ENCODE measurements around the gene DCDC1. TPM values are rescaled to one million over a fixed set of nuclear protein-coding genes. Genes with fewer than 3 reads are reported as not detected.

DCDC1 gene
- total RNA-seq, 1 experiment from 2014 or later: 2.2 TPM

DNA sequence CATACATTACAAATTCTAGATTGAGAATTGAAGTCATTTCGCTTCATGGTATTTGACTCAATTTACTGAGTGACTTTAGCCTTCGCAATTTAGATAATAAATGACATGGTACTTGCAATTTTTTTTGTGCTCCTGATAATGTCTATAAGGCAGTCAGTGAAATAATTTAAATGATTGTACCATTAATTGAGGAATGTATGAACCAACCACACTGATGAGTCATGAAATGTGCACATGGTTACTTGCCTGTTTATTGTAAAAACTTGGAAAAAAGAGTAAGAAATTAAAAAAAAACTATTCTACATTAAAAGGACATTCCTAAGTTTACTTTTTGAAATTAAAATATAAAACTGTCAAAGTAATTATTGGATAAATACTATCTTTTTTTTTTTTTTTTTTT, 43.4 kb upstream of the DCDC1 start:
- 0 out of 2 replicates have a peak, but pooled peaks cover 3% of the 10 kb centered on the region for H3K36me3 ChIP-seq (ENCODE audit: low read depth)
- TF ChIP-seq EZH2 (IDR thresholded peaks at IDR 0.05; ENCODE audit: low read depth): no peak
- no peak for TF ChIP-seq CTCF (conservative IDR thresholded peaks at IDR 0.05)
- H3F3A ChIP-seq (ENCODE audit: insufficient read depth, low read depth): no peaks in the 10 kb centered on the region
- H2AFZ ChIP-seq: no peak overlapping the region
- BruUV-seq (replicated peaks): no TSS peak
- H3K27ac ChIP-seq: no peak overlapping the region
- CTCF ChIA-PET: no interaction called here
- no peaks in the 10 kb centered on the region for H3K9me3 ChIP-seq (ENCODE audit: insufficient read depth, low read depth)
- H3K4me1 ChIP-seq (replicated peaks; ENCODE audit: insufficient read depth): no peaks in the 10 kb centered on the region
- no peaks in the 10 kb centered on the region for H3K27me3 ChIP-seq (ENCODE audit: insufficient read depth, low read depth)
- no peak for DNase-seq
- POLR2A ChIA-PET (ENCODE audit: unreplicated experiment): no interaction called here
- no peaks in the 10 kb centered on the region for H3K79me2 ChIP-seq (ENCODE audit: low read depth)
- no peaks in the 10 kb centered on the region for H4K20me1 ChIP-seq (ENCODE audit: insufficient read depth)
- H3K4me2 ChIP-seq: no peak overlapping the region
- no peaks in the 10 kb centered on the region; the same call in 1 of the 2 replicates for H3K9me2 ChIP-seq (ENCODE audit: insufficient read depth)
- H3K4me3 ChIP-seq: no peak overlapping the region
- intact Hi-C loops (cut with micrococcal nuclease; ENCODE audit: unreplicated experiment): no loop called here

DNA sequence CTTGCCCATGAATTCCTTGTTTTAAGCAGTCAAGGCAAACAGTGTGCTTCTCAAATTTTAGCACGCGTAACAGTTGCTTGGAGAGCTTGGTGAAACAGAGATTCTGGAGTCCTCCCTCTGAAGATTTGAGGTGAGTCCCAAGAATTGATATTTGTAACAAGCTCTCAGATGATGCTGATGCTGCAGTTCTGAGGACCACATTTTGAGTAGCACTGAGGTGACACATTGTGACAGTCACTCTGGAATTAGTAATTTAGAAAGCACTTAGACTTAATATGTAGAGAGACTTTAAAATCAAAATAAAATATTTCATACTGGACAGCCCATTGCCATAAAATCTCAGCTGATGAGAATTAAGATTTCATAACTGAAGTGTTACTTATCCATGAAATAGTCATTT, 38.7 kb upstream of the DCDC1 start:
- Histone ChIP-seq H4K20me1 (ENCODE audit: insufficient read depth) (no peaks in the 10 kb centered on the region), H3K9me2 (ENCODE audit: insufficient read depth) (no peaks in the 10 kb centered on the region; the same call in 1 of the 2 replicates), H3K4me3 (no peak overlapping the region), H2AFZ (no peak overlapping the region), H3K4me2 (no peak overlapping the region), H3K4me1 (replicated peaks; ENCODE audit: insufficient read depth) (peaks cover 8% of the 10 kb centered on the region), H3K79me2 (ENCODE audit: low read depth) (no peaks in the 10 kb centered on the region), H3K9me3 (ENCODE audit: insufficient read depth, low read depth) (no peaks in the 10 kb centered on the region), H3K27me3 (ENCODE audit: insufficient read depth, low read depth) (no peaks in the 10 kb centered on the region), H3F3A (ENCODE audit: insufficient read depth, low read depth) (no peaks in the 10 kb centered on the region), H3K27ac (no peak overlapping the region), H3K36me3 (ENCODE audit: low read depth) (no peaks in the 10 kb centered on the region)
- ChIA-PET POLR2A (ENCODE audit: unreplicated experiment) (no interaction called here), CTCF (no interaction called here)
- TF ChIP-seq CTCF (conservative IDR thresholded peaks at IDR 0.05): no peak
- DNase-seq: no peak
- intact Hi-C loops (cut with micrococcal nuclease; ENCODE audit: unreplicated experiment): no loop called here
- no TSS peak for BruUV-seq (replicated peaks)

DNA sequence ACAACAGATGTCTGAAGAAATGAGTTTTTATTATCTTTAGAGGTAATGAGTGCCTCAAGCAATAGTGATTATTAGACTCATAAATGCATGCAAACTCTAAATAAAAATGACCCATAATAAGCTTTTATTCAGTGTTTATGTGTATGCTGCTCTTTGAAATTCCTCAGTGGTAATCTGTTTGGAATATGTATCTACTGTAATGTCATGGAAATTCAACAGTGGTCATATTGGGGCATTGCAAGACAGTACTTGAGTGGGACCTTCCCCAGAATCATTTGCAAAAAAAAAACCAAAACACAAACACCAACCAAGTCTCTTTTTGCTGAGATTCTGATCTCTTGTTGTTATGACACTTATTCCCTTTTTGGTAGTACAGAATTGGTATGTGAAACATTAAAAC, 35.1 kb upstream of the DCDC1 start:
- no peak overlapping the region for H3K27ac ChIP-seq
- peaks cover 9% of the 10 kb centered on the region for H3K4me1 ChIP-seq (replicated peaks; ENCODE audit: insufficient read depth)
- no peaks in the 10 kb centered on the region for H3K27me3 ChIP-seq (ENCODE audit: insufficient read depth, low read depth)
- BruUV-seq (replicated peaks): no TSS peak
- no peak overlapping the region for H3K4me2 ChIP-seq
- POLR2A ChIA-PET (ENCODE audit: unreplicated experiment): interaction anchor here (0.6 kb wide), 1 partner anchor 387 kb away, joined by 6 read pairs; no protein-coding TSS in a partner anchor
- no peaks in the 10 kb centered on the region; the same call in 1 of the 2 replicates for H3K9me2 ChIP-seq (ENCODE audit: insufficient read depth)
- H3F3A ChIP-seq (ENCODE audit: insufficient read depth, low read depth): no peaks in the 10 kb centered on the region
- no peaks in the 10 kb centered on the region for H3K36me3 ChIP-seq (ENCODE audit: low read depth)
- H2AFZ ChIP-seq: no peak overlapping the region
- no peaks in the 10 kb centered on the region for H3K79me2 ChIP-seq (ENCODE audit: low read depth)
- no peak overlapping the region for H3K4me3 ChIP-seq
- no peak for DNase-seq
- no peaks in the 10 kb centered on the region; the same call in 1 of the 2 replicates for H3K9me3 ChIP-seq (ENCODE audit: insufficient read depth, low read depth)
- CTCF ChIA-PET: no interaction called here
- TF ChIP-seq CTCF (conservative IDR thresholded peaks at IDR 0.05) (no peak), EZH2 (IDR thresholded peaks at IDR 0.05; ENCODE audit: low read depth) (no peak)
- intact Hi-C loops (cut with micrococcal nuclease; ENCODE audit: unreplicated experiment): no loop called here
- no peaks in the 10 kb centered on the region for H4K20me1 ChIP-seq (ENCODE audit: insufficient read depth)
